NB4 (cell line): ENCODE measurements around the gene CCNY.

Experiments used
- MYC ChIP-seq: IDR thresholded peaks from 2 replicates; pipeline ENCODE4 v1.6.1; 2011; ENCODE audit warnings: low read depth, low read length
- POLR2A ChIP-seq: IDR thresholded peaks from 2 replicates; pipeline ENCODE4 v1.6.1; 2011; ENCODE audit warnings: mild to moderate bottlenecking; ENCODE audit not compliant: insufficient read length; ENCODE audit errors: extremely low read depth
- TF ChIP-seq, protein P1 (sequence below): IDR thresholded peaks from one replicate; pipeline ENCODE4 v1.5.1; 2012; ENCODE audit warnings: low read depth, low read length

DNA sequence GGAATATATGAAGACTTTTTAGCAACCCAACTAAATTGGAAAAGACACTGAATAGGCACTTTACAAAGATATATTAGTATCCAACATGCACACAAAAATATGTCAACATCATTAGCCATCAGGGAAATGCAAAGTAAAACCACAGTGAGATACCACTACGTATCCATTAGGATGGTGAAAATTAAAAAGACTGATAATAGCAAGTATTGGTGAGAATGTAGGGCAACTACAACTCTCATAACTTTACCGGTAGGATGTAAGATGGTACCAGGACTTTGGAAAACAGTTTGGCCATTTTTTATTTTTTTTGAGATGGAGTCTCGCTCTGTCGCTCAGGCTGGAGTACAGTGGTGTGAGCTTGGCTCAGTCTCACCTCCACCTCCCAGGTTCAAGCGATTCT, 13.7 kb upstream of the CCNY start:
- TF ChIP-seq, protein P1, sequence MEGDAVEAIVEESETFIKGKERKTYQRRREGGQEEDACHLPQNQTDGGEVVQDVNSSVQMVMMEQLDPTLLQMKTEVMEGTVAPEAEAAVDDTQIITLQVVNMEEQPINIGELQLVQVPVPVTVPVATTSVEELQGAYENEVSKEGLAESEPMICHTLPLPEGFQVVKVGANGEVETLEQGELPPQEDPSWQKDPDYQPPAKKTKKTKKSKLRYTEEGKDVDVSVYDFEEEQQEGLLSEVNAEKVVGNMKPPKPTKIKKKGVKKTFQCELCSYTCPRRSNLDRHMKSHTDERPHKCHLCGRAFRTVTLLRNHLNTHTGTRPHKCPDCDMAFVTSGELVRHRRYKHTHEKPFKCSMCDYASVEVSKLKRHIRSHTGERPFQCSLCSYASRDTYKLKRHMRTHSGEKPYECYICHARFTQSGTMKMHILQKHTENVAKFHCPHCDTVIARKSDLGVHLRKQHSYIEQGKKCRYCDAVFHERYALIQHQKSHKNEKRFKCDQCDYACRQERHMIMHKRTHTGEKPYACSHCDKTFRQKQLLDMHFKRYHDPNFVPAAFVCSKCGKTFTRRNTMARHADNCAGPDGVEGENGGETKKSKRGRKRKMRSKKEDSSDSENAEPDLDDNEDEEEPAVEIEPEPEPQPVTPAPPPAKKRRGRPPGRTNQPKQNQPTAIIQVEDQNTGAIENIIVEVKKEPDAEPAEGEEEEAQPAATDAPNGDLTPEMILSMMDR = no peak
- TF ChIP-seq POLR2A (no peak), MYC (no peak)
